NCI-H69 (cell line): ENCODE data around the gene MARCHF3.
"Not testable (repeated sequence)": the region's sequence is repeated elsewhere in the genome, so short reads cannot be mapped to it uniquely, and the experiment has no call there.

ENCODE experiments used
- DNase-seq: peaks from one replicate; lab custom pipeline; 2025; lab: John Stamatoyannopoulos, UW

Gene MARCHF3

DNA sequence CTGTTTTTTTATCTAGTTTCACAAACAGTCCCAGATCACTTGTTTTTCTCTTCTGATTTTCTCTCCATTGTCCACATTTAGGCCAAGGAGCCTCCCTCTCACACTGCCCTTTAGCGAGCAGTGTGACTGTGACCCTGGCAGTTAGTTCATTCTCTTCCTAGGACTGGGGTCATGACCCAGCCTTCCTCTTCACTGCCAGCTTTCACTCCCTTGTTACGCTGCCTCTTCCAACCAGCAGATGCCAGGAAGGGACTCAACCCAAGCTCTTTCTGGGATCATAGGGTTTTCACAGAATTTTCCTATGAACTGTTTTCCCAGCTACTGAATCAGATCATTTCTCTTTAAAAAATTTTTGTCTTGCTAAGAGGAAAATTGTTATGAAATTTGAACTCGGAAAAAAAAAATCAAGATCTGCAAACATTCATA is 182.5 kb downstream of the MARCHF3 start:
- DNase-seq, result no peak

DNA sequence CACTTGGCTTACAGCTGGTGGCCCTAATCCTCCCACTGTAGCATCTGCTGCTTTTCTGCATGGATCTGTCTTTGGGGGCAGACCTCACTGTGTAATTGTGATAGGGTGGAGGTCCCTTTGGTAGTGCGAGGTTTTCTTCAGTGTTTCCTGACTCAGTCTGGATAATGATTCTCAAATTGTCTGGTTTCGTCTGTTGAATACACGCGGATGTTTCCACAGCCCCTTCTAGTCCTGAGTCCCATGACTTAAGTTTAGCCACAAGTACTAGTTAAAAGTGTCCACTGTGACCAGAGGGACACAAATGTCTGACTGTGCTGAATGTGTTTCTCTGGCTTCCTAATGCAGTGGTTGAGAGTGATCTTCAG is 182.9 kb downstream of the MARCHF3 start:
- DNase-seq, result no peak

DNA sequence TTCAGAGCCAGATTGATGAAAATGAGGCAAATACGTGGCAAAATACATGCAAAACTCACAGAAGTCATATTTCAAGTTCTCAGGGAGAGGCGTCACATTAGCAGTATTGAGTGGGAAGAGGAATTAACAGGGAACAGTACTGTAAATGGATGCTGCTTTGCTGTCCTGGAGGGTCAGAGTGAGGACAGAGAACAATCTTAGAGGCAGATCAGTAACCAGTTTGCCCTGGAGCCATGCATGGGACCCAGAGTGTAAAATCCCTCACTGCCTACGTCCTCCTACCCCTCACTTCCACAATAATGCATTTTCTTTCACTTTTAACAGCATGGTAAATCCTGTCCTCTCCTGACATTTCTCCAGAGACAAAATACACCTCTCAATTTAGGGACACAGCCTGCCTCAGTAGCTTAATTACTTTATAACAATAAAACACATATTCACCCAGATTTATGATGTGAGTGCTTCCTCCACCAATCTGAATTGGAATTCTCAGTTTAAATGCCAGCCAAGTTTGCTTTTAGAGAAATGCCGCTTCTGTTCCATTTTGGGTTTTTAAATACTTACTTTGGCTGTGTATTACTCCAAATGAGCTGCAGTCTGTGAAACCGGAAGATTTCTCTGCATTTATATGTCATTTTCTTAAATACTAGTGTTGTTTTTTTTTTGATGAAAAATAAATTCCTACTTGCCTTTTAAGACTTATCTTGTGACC is 183.5 kb downstream of the MARCHF3 start:
- peak; percentile 24 for DNase-seq

DNA sequence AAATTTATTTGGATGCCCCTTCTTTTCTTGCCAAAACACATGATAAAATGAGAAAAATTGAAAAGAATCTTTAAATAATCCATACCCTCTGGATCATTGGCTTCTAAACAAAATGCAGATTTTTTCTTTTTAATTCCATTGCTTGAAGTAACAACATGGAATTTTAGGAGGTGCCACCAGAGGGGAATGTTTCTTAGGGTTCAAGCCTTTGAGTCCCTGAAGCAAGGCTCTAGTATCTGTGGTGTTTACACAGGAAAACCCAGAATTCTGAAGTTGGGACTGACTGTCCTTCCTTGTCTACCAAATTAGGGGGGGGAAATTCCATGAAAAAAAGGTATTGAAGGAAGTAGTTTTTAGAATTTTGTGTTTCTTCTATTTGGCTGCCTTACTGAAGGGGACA is 184.0 kb downstream of the MARCHF3 start:
- DNase-seq, result peak; percentile 29

DNA sequence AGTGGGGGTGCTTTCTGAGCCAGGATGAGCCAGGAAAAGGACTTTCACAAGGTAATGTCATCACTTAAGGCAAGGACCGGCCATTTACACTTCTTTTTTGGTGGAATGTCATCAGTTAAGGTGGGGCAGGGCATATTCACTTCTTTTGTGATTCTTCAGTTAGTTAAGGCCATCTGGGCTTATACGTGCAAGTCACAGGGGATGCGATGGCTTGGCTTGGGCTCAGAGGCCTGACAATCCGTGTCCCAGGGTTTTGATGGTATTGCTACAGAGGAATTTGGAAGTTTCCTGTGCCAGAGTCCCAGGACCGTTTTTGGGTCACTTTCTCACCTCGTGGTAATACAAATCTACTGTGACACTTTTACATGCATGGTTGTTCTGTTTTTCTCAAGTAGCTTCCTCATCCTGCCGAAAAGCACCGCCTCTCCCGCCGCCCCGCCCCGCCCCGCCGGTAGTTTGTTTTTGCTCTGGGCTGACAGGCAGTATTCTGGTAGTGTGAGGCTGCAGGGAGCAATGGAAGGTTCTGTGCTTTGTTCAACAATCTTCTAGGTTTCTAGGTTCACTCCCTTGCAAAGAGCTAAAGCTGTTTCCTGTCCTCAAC is 184.8 kb downstream of the MARCHF3 start:
- not testable (repeated sequence) for DNase-seq

DNA sequence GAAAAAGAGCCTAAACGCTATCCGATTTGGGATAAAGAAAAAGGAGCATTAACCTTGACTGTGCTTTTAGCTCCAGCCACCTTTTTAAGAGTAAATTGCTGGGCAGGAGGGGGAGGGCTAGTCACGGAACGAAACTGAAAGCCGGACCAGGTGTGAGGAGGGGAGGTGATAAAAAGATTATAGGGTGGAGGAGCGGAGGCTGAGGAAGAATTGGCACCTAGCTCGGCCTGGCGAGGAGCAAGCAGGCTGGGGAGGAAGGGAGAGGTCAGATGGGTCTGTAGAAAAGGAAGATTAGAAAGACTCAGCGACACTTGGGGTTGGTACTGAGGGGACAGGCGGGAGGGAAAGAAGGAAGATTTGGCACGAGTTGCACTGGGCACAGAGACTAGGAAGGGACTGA is 187.0 kb downstream of the MARCHF3 start:
- DNase-seq, result not testable (repeated sequence)

DNA sequence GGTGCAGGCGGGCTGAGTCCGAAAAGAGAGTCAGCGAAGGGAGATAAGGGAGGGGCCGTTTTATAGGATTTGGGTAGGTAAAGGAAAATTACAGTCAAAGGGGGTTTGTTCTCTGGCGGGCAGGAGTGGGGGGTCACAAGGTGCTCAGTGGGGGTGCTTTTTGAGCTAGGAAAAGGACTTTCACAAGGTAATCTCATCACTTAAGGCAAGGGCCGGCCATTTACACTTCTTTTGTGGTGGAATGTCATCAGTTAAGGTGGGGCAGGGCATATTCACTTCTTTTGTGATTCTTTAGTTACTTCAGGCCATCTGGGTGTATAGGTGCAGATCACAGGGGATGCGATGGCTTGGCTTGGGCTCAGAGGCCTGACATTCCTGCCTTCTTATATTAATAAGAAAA is 191.0 kb downstream of the MARCHF3 start:
- not testable (repeated sequence) for DNase-seq

DNA sequence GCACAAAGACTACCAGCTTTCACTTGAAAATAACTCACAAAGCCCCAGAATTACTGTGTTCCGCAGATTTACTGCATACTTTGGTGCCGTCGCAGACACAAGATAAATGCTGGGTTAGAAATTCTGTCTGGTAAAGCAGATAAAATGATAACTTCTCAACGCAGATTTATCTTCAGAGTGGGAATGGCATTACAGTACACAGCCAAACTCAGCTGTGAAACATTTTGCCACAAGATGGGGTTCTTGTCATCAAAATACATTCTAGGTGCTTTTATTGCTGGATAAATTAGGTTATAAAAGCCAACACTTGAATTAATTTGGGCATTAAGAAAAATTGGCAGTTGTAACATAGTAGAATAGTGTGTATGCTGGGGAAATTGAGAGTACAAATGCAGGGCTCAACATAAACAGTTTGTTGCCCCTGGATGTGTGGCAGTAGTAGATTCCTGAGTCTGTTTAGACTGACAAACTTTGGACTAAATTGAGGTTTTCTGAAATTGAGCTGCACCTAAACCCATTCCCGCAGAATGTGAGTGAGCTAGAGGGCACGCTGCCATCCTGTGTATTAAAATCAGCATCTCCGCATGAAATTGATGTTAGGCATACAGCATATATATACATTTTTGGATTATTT is 192.3 kb downstream of the MARCHF3 start:
- DNase-seq, result no peak

DNA sequence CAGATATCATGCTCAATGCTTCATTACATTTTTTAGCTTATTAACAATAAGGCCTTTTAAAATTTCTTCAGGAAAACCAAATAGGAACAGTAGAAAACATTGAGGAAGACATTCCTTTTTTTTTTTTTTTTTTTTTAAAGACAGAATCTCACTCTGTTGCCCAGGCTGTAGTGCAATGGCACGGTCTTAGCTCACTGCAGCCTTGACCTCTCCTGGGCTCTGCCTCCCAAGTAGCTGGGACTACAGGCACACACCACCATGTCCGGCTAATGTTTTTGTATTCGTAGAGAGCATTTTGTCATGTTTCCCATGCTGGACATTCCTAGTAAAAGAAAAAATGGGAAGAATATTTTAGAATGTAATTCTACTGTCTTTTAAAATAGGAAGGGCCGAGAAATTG is 193.1 kb downstream of the MARCHF3 start:
- DNase-seq, result no peak

DNA sequence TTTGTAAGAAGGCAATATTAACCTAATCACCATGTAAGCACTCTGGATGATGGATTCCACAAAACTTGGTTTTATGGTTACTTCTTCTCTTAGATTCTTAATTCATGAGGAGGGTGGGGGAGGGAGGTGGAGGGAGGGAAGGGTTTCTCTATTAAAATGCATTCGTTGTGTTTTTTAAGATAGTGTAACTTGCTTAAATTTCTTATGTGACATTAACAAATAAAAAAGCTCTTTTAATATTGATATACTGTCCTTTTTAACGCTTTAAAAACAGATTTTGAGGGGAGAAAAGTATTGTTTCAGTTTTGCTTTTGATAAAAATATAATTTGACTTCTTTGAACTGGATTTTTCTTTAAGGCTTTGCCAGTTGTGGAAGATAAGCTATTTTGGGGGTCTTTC is 193.6 kb downstream of the MARCHF3 start:
- no peak for DNase-seq

DNA sequence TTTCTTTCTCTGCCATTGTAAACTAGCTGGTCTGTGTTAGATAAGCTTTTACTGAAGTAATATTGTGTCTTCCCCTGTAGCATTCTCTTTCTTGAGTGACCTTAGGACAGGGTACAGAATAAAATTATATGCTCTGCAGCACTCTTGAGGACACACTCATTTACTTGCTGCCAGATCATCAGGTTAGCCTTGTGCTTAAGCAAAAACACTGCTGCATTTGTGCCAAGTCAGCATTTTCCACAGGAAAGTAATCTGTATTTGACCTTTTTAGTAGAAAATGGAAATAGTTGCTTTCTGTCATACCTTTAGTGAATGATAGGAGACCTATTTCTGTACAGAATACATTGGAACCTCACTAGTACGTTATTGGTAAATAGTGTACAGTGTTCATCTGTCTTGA is 199.2 kb downstream of the MARCHF3 start:
- DNase-seq, result no peak

DNA sequence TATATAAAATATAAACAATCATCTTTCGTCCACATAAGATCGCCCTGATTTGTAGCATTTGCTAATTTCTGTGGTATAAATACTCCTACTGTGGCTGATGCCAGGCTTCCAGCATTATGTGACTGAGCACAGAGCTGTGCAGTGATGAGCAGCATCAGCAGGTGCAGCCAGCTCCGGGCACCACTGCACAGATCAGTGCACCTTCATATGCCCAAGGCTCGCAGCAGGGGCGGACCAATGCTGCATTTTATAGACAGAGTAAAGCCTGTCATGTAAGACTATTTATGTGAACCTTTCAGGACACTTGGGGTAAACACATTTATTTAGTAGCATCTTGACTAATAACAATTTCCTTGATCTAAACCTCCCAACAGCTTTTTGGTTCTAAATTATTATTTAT is 200.3 kb downstream of the MARCHF3 start:
- no peak for DNase-seq

DNA sequence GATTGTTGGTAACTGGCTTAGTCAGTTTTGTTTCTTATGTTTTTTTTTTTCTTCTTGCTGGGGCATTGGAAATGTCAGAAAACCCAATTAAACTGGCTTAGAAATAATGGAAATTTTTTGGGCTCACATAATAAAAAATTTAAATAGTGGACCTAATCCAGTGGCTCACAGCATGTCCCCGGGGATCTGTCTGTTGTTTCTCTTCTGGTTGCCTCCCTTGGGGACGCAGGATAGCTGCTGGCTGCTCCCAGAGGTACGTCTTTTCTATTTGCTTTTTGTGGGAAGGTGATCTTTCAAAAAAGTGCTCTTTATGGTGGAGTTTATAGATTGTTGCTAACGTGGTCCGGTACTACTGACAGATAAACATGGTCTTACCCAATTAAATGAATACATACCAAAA is 201.3 kb downstream of the MARCHF3 start:
- no peak for DNase-seq

DNA sequence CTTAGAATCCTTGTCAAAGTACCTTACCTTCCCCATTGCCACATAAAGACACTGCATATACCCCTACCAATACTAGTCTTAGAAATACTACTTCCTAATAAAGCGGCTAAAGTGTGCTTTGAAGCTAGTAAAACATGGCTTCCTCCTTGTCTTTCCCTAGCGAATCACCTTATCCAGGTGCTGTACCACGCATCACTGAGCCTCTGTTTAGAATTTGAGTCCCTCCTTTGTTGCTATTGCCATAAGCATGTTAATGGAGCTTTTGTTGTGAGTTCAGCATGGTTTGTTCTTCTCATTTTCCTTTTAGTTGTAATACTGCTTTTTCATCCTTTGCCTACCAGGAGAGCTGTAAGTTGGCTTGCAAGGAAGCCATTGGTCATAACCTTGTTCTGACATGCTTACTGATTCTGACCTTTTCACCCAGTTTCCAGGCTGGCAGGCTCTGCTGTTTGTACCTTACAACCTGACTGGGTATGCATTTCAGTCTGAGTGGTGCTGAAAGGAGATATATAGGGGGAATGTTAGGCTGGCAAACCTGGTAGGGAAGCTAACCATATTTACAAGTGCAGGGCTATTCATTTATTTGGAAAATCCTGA is 203.6 kb downstream of the MARCHF3 start:
- no peak for DNase-seq

DNA sequence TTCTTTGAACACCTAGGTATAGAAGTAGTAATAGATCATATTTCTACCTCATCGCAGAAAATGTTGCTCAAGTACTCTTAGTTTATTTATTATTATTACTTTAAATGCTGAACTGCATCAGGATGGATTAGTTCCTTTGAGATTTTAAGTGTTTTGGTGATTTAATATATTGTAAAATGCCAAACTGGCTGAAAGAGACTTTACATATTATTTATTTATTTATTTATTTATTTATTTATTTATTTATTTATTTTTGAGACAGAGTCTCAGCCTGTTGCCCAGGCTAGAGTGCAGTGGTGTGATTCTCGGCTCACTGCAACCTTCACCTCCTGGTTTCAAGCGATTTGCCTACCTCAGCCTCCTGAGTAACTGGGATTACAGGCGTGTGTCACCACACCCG is 211.1 kb downstream of the MARCHF3 start:
- DNase-seq, result no peak

DNA sequence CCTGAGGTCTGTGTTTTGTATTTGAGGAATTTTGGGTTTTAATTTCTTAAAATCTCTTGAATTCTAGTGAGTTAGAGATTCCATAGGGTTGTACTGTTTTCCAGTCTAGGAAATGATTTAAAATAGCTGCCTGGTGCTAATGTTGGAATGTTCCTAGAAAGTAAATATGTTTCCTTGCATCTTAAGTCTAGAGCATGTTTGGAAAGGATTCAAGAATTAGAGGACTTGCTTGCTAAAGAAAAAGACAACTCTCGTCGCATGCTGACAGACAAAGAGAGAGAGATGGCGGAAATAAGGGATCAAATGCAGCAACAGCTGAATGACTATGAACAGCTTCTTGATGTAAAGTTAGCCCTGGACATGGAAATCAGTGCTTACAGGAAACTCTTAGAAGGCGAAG is 211.6 kb downstream of the MARCHF3 start:
- DNase-seq, result no peak
